HepG2 (cell line): Measurements from ENCODE around the gene GNAI2. TPM values are rescaled to one million over a fixed set of nuclear protein-coding genes. Genes with fewer than 3 reads are reported as not detected.

Experiments used
- CCAR2 ChIP-seq: fragments of 200-400 bp; formaldehyde crosslinking; optimal IDR thresholded peaks from 2 replicates; pipeline ENCODE3; 2018; ENCODE audit warnings: low read depth, mild to moderate bottlenecking, low read length, moderate library complexity
- DDIT3 ChIP-seq: sonication (generic); formaldehyde crosslinking; IDR thresholded peaks from 2 replicates; pipeline ENCODE4 v1.4.0; 2020; ENCODE audit warnings: mild to moderate bottlenecking, missing genetic modification reagents
- ERF ChIP-seq: IDR thresholded peaks from 2 replicates; pipeline ENCODE4 v1.6.1; 2018; ENCODE audit warnings: missing biosample characterization, missing genetic modification reagents
- FOXJ3 ChIP-seq: sonication (generic); formaldehyde crosslinking; IDR thresholded peaks from 2 replicates; pipeline ENCODE4 v1.4.0; 2020; ENCODE audit warnings: missing genetic modification reagents, mild to moderate bottlenecking, borderline replicate concordance
- HNRNPLL ChIP-seq: fragments of 200-400 bp; formaldehyde crosslinking; IDR thresholded peaks from 2 replicates; pipeline ENCODE4 v1.6.1; 2017; ENCODE audit warnings: mild to moderate bottlenecking, low read depth, low read length; ENCODE audit not compliant: poor library complexity, severe bottlenecking
- MED13 ChIP-seq: sonication (generic); formaldehyde crosslinking; IDR thresholded peaks from 2 replicates; pipeline ENCODE4 v1.5.0; 2020; ENCODE audit warnings: missing genetic modification reagents
- NFYB ChIP-seq: sonication (generic); formaldehyde crosslinking; IDR thresholded peaks from 2 replicates; pipeline ENCODE4 v1.4.0; 2020; ENCODE audit warnings: missing genetic modification reagents
- NR2F2 ChIP-seq: IDR thresholded peaks from 2 replicates; pipeline ENCODE4 v1.6.1; 2012; ENCODE audit warnings: low read depth, inconsistent platforms, borderline replicate concordance
- RFXANK ChIP-seq: IDR thresholded peaks from 2 replicates; pipeline ENCODE4 v1.6.1; 2016
- RXRA ChIP-seq: sonication (generic); formaldehyde crosslinking; IDR thresholded peaks from 2 replicates; pipeline ENCODE4 v1.5.1; 2020; ENCODE audit warnings: missing genetic modification reagents
- TFDP2 ChIP-seq: sonication (generic); formaldehyde crosslinking; IDR thresholded peaks from 2 replicates; pipeline ENCODE4 v1.4.0; 2020; ENCODE audit warnings: missing genetic modification reagents
- ZBTB26 ChIP-seq: IDR thresholded peaks from 2 replicates; pipeline ENCODE4 v1.6.1; 2016; ENCODE audit warnings: missing compliant biosample characterization, missing genetic modification reagents, borderline replicate concordance
- ZBTB8A ChIP-seq: sonication (generic); formaldehyde crosslinking; IDR thresholded peaks from 2 replicates; pipeline ENCODE4 v1.4.0; 2020; ENCODE audit warnings: mild to moderate bottlenecking, low read depth, missing genetic modification reagents, borderline replicate concordance
- ZNF260 ChIP-seq: sonication (generic); formaldehyde crosslinking; IDR thresholded peaks from 2 replicates; pipeline ENCODE4 v1.4.0; 2020; ENCODE audit warnings: missing genetic modification reagents, low read depth, mild to moderate bottlenecking, borderline replicate concordance
- ZNF777 ChIP-seq: sonication (generic); formaldehyde crosslinking; IDR thresholded peaks from 2 replicates; pipeline ENCODE4 v1.4.0; 2020; ENCODE audit warnings: missing genetic modification reagents
- polyA plus RNA-seq, 8 experiments: library from polyadenylated mRNA; depleted of rRNA in 3 of 8; stranded (reverse) in 7 of 8; unstranded in 1 of 8; fragments of >200 nt; fragmentation: Illumina TruSeq in 4 of 8; extraction: Trizol in 4 of 8; gene quantifications; 2 replicates each; pipeline versions ENCODE4 v1.2.1 to v1.2.3, GENCODE V29; 2011 to 2016; ENCODE audit warnings: low read depth in 4 of 8, missing spikeins in 1 of 8, mixed read lengths in 1 of 8; ENCODE audit not compliant: insufficient read depth in 1 of 8
- total RNA-seq, 5 experiments: library from RNA; depleted of rRNA; stranded (reverse); fragments of >200 nt; fragmentation: Illumina TruSeq; extraction: Trizol; gene quantifications; 2 replicates each; pipeline ENCODE4 v1.2.3, GENCODE V29; 2016; ENCODE audit warnings: low read depth in 1 of 5

The GNAI2 gene
- total and polyA plus RNA-seq, 2 of the 13 experiments (the other 11 are each of a cell fraction or from before 2014, with no cell fraction given) = 51.1 to 66.2 TPM

- TF ChIP-seq RFXANK (no peak), ERF (CRISPR knock-in tag) (0 out of 2 replicates have a peak, but pooled peaks have one; percentile 3), DDIT3 (CRISPR knock-in tag) (no peak), NR2F2 (no peak), MED13 (peak; percentile 19; the same call in 1 of the 2 replicates), ZNF777 (CRISPR knock-in tag) (peak; percentile 39; the same call in 1 of the 2 replicates), ZBTB26 (no peak), RXRA (CRISPR knock-in tag) (peak; percentile 20; the same call in 1 of the 2 replicates), HNRNPLL (peak; percentile 20), TFDP2 (CRISPR knock-in tag) (no peak), FOXJ3 (CRISPR knock-in tag) (no peak), CCAR2 (no peak), NFYB (no peak), ZBTB8A (CRISPR knock-in tag) (no peak), ZNF260 (CRISPR knock-in tag) (no peak)
Observed at GRCh38 chr3:50269977-50270413, 34.0 kb downstream of the GNAI2 start (continued).
